SW 1271 (cell line): ENCODE results near the gene C11orf16.
"Not testable (repeated sequence)": the region's sequence is repeated elsewhere in the genome, so short reads cannot be mapped to it uniquely, and the experiment has no call there.

ENCODE experiments used
- DNase-seq, 2 experiments: peaks; one replicate each; lab custom pipeline; 2025; lab: John Stamatoyannopoulos, UW

C11orf16 gene

DNA sequence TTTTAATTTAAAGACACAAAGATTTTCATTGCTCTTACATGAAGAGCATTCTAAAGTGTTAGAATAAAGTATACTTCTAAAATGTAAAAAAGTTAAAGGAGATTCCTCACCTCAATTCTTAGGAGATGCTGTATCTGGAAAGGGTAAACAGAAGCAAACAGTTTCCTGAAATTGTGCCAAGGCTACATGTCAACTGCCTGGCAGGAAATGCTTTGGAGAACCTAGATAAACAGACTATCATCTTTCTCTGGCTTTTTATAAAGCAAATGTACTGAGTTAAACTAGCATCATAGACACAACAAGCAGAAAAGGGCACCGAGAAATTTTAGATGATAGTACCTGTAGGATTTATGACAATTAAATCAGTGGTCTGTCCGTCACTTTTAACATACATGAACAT lies 46.4 kb downstream of the C11orf16 start:
- no peak for DNase-seq

DNA sequence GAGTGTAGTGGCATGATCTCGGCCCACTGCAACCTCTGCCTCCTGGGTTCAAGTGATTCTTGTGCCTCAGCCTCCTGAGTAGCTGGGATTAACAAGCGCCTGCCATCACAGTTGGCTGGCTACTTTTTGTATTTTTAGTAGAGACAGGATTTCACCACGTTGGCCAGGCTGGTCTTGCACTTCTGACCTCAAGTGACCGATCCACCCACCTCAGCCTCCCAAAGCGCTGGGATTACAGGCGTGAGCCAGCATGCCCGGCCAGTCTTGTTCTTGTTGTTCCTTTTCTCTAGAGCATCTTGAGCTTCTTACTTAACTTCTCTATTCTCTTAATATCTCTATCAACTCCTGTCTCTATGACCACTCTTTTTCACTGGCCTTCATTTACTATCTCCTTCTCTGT lies 51.2 kb downstream of the C11orf16 start:
- not testable (repeated sequence) for DNase-seq

DNA sequence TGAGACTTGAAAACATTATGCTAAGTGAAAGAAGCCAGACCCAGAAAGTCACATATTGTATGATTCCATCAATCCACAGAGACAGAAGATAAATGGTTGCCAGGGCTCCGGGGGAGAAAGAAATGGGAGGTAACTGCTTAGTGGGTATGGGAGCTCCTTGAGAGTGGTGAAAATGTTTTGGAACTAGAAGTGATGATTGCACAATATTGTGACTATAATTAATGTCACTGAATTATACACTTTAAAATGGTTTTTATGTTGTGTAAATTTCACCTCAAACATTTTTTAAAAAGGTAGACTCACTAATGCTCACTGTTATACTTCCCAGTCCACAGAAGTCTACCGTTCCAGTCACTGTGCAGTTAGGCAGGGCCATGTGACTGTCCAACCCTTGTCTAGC lies 54.0 kb downstream of the C11orf16 start:
- no peak for DNase-seq

DNA sequence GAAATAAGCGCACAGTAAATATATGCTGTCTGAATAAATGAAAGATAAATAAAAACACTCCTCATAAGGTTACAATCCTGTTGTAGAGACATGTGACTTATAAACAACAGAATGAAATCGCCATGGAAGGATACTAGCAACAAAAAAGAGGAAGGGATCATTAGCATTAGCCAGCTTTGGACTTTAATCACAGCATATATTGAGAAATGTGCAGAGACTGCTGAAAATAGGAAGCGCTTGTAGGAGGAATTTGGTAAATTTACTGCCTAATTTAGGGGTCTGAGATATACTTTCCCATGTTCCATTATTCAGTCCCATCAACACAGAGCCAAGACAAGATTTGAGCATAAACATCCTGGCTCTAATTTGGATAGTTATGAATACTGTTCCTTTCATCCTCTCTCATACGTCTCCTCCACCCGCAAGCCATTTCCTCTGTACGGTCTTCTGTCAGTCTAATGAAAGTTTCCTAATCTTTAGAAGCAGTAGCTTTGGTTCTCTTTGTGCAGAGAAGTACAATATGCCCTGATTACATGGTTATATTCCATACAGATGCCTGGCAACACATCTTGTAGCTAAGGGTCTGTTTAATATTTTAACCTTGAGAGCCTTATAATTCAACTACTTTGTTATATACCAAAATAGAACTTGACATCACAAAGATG lies 58.9 kb downstream of the C11orf16 start:
- no peak for DNase-seq

DNA sequence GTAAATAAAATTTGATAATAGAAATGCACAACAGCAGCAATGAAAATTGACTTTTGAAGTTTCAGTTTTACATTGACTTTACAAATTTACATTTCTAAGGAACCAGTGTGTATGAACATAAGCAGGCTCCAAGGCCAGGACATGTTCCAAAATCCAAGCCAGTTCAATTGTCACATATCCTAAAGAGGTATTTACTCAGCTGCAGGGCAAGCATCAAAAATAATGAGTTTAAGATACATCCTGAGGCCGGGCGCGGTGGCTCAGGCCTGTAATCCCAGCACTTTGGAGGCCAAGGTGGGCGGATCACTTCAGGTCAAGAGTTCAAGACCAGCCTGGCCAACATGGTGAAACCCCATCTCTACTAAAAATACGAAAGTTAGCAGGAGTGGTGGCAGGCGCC lies 60.8 kb downstream of the C11orf16 start:
- no peak for DNase-seq

DNA sequence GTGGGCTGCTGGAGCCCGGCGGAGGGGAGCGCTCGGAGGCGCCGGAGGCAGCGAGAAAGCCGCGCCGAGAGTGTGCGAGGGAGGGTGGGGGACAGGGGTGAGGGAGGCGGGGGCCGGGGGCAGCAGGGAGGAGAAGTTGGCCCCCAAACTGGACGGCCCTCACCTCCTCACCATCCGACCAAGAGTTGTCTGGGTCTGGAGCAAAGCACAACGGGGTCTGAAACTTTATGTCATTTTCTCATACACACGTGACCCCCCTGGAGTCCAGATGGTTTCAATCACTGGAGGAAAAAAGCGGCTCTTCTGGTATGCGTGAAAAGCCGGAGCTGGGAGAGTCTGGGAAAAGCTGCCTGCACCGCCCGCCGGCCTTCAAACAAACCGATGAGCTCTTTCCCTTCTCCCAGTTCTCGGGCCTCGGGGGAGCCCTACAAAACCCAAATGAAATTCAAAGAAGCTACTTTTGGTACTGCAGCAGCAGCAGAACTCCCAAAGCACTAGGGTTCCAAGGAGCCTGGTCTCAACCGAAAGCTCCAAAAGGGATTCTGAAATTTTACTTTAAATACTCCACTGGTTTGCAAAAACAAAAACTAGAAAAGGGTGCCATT lies 61.5 kb downstream of the C11orf16 start:
- DNase-seq = no peak

DNA sequence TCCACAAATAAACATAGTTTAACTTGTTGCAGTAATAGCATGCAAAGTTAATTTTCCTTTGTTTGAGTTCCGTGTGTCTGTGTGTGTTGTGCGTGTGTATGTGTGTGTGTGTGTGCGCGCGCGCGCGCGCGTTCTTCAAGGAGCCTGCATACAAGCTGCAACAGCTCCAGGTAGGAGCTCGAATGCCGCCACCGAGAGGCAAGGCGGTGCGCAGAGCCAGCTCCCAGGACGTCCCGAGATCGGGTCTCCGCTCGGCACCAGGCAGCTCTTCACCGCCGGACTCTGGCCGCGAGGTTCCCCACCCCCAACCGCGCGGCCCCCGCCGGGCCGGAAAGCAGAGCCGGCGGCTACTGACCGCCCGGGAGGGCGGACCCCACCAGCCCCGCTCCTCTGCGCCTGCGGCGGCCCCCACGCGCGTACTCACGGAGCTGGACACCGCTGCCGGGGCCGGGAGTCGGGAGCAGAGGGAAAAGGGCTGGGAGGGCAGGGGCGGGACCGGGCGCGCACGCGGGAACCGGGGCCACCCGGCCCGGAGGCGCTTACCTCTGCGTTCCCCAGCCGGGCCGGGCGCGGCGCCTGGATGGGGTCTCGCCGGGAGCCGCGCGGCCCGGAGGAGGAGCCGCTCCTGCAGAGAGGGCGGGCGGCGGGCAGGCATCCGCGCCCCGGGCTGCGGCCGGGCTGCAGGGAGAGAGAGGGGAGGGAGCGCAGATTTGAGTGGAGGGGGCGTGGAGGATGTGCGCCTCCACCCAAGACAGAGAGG lies 62.2 kb downstream of the C11orf16 start:
- peak in 1 of 2 experiments; percentile 25 for DNase-seq
